CD4-positive, alpha-beta T cell (primary cell): ENCODE measurements around the gene TMEM81. TPM values are rescaled to one million over a fixed set of nuclear protein-coding genes. Genes with fewer than 3 reads are reported as not detected.

Experiments used
- ATAC-seq: fragments of 200-7000 bp; cut with Tn5 transposase; one replicate; pipeline ENCODE4 v1.10.0; 2022; ENCODE audit warnings: mild to moderate bottlenecking; ENCODE audit not compliant: poor library complexity
- CTCF ChIA-PET: fragments of 350-600 bp; sonication (Branson Sonifier 250); formaldehyde crosslinking; loops from one replicate; lab custom pipeline; 2021; ENCODE audit warnings: antibody characterized with exemption, inconsistent platforms; lab: Charles Lee
- POLR2A ChIA-PET: fragments of 350-600 bp; sonication (Branson Sonifier 250); formaldehyde crosslinking; loops from one replicate; lab custom pipeline; 2021; ENCODE audit warnings: antibody characterized with exemption, inconsistent platforms; lab: Charles Lee
- DNase-seq, 14 experiments: peaks; one replicate each; pipeline ENCODE4 v3.0.0-alpha.2; 2013 to 2020; ENCODE audit warnings: mixed read lengths in 2 of 14
- H3K27ac ChIP-seq, 2 donors: one replicate each; pipeline versions ENCODE4 v1.5.1 to v1.7.0; 2013; ENCODE audit warnings: low read length in 2 of 2, low read depth in 1 of 2, mild to moderate bottlenecking in 1 of 2
- H3K27me3 ChIP-seq, 2 experiments: 1 replicate in 1 of 2; 2 replicates in 1 of 2; pipeline versions ENCODE4 v1.6.1 to v1.7.0; 2013; ENCODE audit warnings: low read length in 2 of 2, control low read depth in 1 of 2, mild to moderate bottlenecking in 1 of 2, moderate library complexity in 1 of 2; ENCODE audit not compliant: insufficient read depth in 2 of 2, control insufficient read depth in 1 of 2
- H3K36me3 ChIP-seq: one replicate; pipeline ENCODE4 v1.6.1; 2013; ENCODE audit warnings: low read length, control low read depth; ENCODE audit not compliant: insufficient read depth
- H3K4me1 ChIP-seq: one replicate; pipeline ENCODE4 v1.6.1; 2013; ENCODE audit warnings: low read length, control low read depth; ENCODE audit not compliant: insufficient read depth
- H3K4me3 ChIP-seq: one replicate; pipeline ENCODE4 v1.5.1; 2013; ENCODE audit warnings: mild to moderate bottlenecking, low read length, moderate library complexity
- H3K9me3 ChIP-seq, 2 experiments: 1 replicate in 1 of 2; 2 replicates in 1 of 2; pipeline versions ENCODE4 v1.6.1 to v1.7.0; 2013; ENCODE audit warnings: low read length in 2 of 2, mild to moderate bottlenecking in 2 of 2, control low read depth in 1 of 2, moderate library complexity in 1 of 2; ENCODE audit not compliant: control insufficient read depth in 1 of 2, insufficient read depth in 1 of 2
- H3K27ac Mint-ChIP-seq: one replicate; pipeline ENCODE4 v1.8.0; 2020; ENCODE audit warnings: mixed read lengths
- H3K27me3 Mint-ChIP-seq: one replicate; pipeline ENCODE4 v1.8.0; 2021; ENCODE audit warnings: mixed read lengths
- H3K36me3 Mint-ChIP-seq: one replicate; pipeline ENCODE4 v1.8.0; 2021; ENCODE audit warnings: low read depth, mixed read lengths
- H3K4me1 Mint-ChIP-seq: one replicate; pipeline ENCODE4 v1.8.0; 2021; ENCODE audit warnings: low read depth, mixed read lengths
- H3K4me3 Mint-ChIP-seq: one replicate; pipeline ENCODE4 v1.8.0; 2020; ENCODE audit warnings: mild to moderate bottlenecking, mixed read lengths
- H3K9me3 Mint-ChIP-seq: one replicate; pipeline ENCODE4 v1.8.0; 2020; ENCODE audit warnings: mixed read lengths
- intact Hi-C, 2 experiments: fragments of 100-400 bp; cut with DNase I in 1 of 2; cut with micrococcal nuclease in 1 of 2; formaldehyde crosslinking; loops; one replicate each; pipeline versions ENCODE4 v1.15.1 to v1.9.0; 2023 to 2025; cut with DNase I, micrococcal nuclease
- total RNA-seq, 174 experiments: library from RNA in 2 of 174; stranded (reverse) in 2 of 174; gene quantifications; one replicate each; pipeline ENCODE4 v1.2.3 and lab custom pipeline; 2021 to 2026
- TF ChIP-seq, protein P1 (sequence below): fragments of 200-600 bp; IDR thresholded peaks from one replicate; pipeline ENCODE4 v1.8.0; 2022; ENCODE audit warnings: antibody characterized with exemption, mild to moderate bottlenecking

Gene TMEM81
- total RNA-seq, 2 experiments from 2014 or later = 2.1 to 2.2 TPM

DNA sequence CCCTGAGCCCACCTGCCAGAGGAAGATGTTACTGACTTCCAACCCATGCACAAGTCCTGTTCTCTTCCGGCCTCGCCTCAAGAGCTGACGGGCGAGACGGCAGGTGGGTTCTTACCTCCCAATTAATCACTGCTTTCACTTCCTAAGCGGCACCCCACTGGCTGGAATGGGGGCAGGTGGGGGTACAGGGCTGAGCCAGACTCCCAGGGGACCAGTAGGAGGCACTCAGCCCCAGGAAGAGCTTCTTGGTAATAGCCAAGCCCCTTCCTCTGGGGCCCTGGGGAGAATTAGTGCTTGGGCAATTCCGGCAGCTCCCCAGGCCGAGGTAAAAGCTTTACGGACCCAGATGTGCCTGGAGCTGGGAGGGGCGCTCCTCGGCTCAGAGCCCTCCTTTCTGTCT, 31.6 kb downstream of the TMEM81 start:
- TF ChIP-seq, protein P1, sequence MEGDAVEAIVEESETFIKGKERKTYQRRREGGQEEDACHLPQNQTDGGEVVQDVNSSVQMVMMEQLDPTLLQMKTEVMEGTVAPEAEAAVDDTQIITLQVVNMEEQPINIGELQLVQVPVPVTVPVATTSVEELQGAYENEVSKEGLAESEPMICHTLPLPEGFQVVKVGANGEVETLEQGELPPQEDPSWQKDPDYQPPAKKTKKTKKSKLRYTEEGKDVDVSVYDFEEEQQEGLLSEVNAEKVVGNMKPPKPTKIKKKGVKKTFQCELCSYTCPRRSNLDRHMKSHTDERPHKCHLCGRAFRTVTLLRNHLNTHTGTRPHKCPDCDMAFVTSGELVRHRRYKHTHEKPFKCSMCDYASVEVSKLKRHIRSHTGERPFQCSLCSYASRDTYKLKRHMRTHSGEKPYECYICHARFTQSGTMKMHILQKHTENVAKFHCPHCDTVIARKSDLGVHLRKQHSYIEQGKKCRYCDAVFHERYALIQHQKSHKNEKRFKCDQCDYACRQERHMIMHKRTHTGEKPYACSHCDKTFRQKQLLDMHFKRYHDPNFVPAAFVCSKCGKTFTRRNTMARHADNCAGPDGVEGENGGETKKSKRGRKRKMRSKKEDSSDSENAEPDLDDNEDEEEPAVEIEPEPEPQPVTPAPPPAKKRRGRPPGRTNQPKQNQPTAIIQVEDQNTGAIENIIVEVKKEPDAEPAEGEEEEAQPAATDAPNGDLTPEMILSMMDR = no peak
- ATAC-seq (no peak), DNase-seq (no peak)
- ChIA-PET CTCF (interaction anchor here (0.8 to 1.1 kb wide), 2 partner anchors 9 to 606 kb away, joined by 3 read pairs; no protein-coding TSS in a partner anchor), POLR2A (interaction anchor here (0.7 kb wide), 1 partner anchor 1523 kb away, joined by 3 read pairs; no protein-coding TSS in a partner anchor)
- Histone ChIP-seq H3K27me3 (peaks cover 0 to 2% of the 10 kb centered on the region in 2 experiments), H3K4me1 (no peaks in the 10 kb centered on the region), H3K9me3 (no peaks in the 10 kb centered on the region), H3K36me3 (no peaks in the 10 kb centered on the region), H3K4me3 (no peak overlapping the region), H3K27ac (no peak overlapping the region)
- Mint-ChIP-seq H3K4me1 (no peaks in the 10 kb centered on the region), H3K27me3 (peaks cover 8% of the 10 kb centered on the region), H3K4me3 (no peak overlapping the region), H3K9me3 (no peaks in the 10 kb centered on the region), H3K27ac (no peak overlapping the region), H3K36me3 (no peaks in the 10 kb centered on the region)
- intact Hi-C loops = no loop called here

DNA sequence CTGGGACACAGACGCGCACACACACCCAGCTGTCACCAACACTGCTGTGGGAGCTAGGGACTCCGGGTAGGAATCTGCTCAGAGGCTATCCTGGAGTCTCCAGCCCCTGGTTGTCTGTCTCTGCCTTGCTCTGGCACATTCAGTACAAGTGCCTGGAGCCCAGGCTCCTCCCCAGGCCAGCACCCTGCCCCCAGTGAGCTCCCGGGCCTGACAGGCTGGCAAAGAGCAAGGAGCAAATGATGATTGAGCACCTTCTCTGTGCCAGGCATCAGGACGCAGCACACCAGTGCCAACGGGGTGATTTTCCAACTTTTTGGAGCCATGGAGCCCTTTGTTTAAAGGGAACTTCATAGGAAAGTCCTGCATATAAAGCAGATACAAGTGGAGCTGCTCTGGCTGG, 34.8 kb downstream of the TMEM81 start:
- intact Hi-C loops = no loop called here
- CTCF ChIA-PET = no interaction called here
- H3K9me3 ChIP-seq = no peaks in the 10 kb centered on the region
- Mint-ChIP-seq H3K9me3 (no peaks in the 10 kb centered on the region), H3K27me3 (peaks cover 34% of the 10 kb centered on the region), H3K36me3 (no peaks in the 10 kb centered on the region), H3K27ac (no peak overlapping the region), H3K4me1 (no peaks in the 10 kb centered on the region), H3K4me3 (no peak overlapping the region)
- peaks cover 9 to 12% of the 10 kb centered on the region in 2 experiments for H3K27me3 ChIP-seq
- POLR2A ChIA-PET = no interaction called here
- DNase-seq (no peak), ATAC-seq (no peak)
- TF ChIP-seq, protein P1 = no peak
- no peaks in the 10 kb centered on the region for H3K4me1 ChIP-seq
- H3K36me3 ChIP-seq = no peaks in the 10 kb centered on the region
- no peak overlapping the region for H3K4me3 ChIP-seq
- no peak overlapping the region for H3K27ac ChIP-seq

DNA sequence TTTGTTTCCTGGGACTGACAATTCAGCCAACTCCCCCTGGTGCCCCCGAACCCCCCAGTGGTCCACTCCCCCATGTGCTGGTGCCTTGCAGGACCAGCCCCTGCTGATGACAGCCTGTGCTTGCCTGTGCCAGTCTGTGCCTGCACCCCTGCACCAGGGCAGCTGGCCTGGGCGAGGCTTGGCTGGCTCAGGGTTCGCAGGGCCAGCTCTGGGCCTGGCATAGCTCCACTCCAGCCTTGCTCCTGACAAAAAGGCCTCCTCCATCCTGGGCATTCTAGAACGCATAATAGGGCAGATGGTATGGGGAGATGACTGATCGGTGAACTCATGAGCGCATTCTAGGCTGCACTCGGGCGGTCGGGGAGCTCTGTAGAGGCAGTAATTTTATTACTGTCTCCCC, 35.9 kb downstream of the TMEM81 start:
- ATAC-seq (no peak), DNase-seq (no peak)
- Histone ChIP-seq H3K27ac (no peak overlapping the region), H3K9me3 (peaks cover 0 to 5% of the 10 kb centered on the region in 2 experiments), H3K27me3 (peaks cover 14 to 19% of the 10 kb centered on the region in 2 experiments), H3K4me1 (no peaks in the 10 kb centered on the region), H3K36me3 (no peaks in the 10 kb centered on the region), H3K4me3 (no peak overlapping the region)
- H3K27ac Mint-ChIP-seq = no peak overlapping the region
- H3K4me3 Mint-ChIP-seq = no peak overlapping the region
- no peaks in the 10 kb centered on the region for H3K9me3 Mint-ChIP-seq
- TF ChIP-seq, protein P1 = no peak
- intact Hi-C loops = no loop called here
- H3K27me3 Mint-ChIP-seq = peaks cover 43% of the 10 kb centered on the region
- ChIA-PET POLR2A (no interaction called here), CTCF (interaction anchor here (0.7 kb wide), 1 partner anchor 1113 kb away, joined by 3 read pairs; no protein-coding TSS in a partner anchor)
- no peaks in the 10 kb centered on the region for H3K4me1 Mint-ChIP-seq
- no peaks in the 10 kb centered on the region for H3K36me3 Mint-ChIP-seq
